SK-N-SH (cell line): Measurements from ENCODE around the gene CIDEB. TPM values are rescaled to one million over a fixed set of nuclear protein-coding genes. Genes with fewer than 3 reads are reported as not detected.

Experiments used
- CTCF ChIA-PET: fragments of 300-600, 350-600 bp; formaldehyde crosslinking; extraction: SDS; loops from one replicate; lab custom pipeline; 2021; lab: Yijun Ruan, JAX
- POLR2A ChIA-PET: fragments of 350-600 bp; sonication (Branson Sonifier 250); formaldehyde crosslinking; extraction: SDS; loops from one replicate; lab custom pipeline; 2020; ENCODE audit warnings: antibody characterized with exemption, inconsistent platforms; lab: Yijun Ruan, JAX
- DNase-seq: peaks from one replicate; pipeline ENCODE4 v3.0.0; 2012
- H2AFZ ChIP-seq: fragments of 200-600 bp; sonication (generic); 2 replicates; pipeline ENCODE4 v1.8.1; 2016; ENCODE audit warnings: antibody characterized with exemption, mild to moderate bottlenecking, low read depth
- H3F3A ChIP-seq: fragments of 200-600 bp; sonication (generic); replicated peaks from 2 replicates; pipeline ENCODE3; 2016; ENCODE audit warnings: antibody characterized with exemption, mild to moderate bottlenecking; ENCODE audit not compliant: insufficient read depth
- H3K27ac ChIP-seq, 2 experiments: fragments of 200-500 bp in 1 of 2; fragments of 200-600 bp in 1 of 2; sonication (Bioruptor generic) in 1 of 2; sonication (generic), shearing (Covaris generic) in 1 of 2; 2 replicates each; pipeline versions ENCODE4 v1.5.1 to v1.6.1; 2014 to 2016; ENCODE audit warnings: low read depth in 2 of 2, inconsistent platforms in 1 of 2, low read length in 1 of 2, mild to moderate bottlenecking in 1 of 2, mixed read lengths in 1 of 2
- H3K27me3 ChIP-seq: fragments of 200-600 bp; sonication (generic), shearing (Covaris generic); 2 replicates; pipeline ENCODE4 v1.6.1; 2016; ENCODE audit warnings: mixed run types; ENCODE audit not compliant: insufficient read depth
- H3K36me3 ChIP-seq, 2 experiments: fragments of 200-500 bp in 1 of 2; fragments of 200-600 bp in 1 of 2; sonication (Bioruptor generic) in 1 of 2; sonication (generic) in 1 of 2; replicated peaks in 1 of 2; 2 replicates each; pipeline versions ENCODE3 to v1.5.1; 2014 to 2016; ENCODE audit warnings: low read length in 1 of 2, mild to moderate bottlenecking in 1 of 2; ENCODE audit not compliant: insufficient read depth in 2 of 2, control insufficient read depth in 1 of 2
- H3K4me1 ChIP-seq, 2 experiments: fragments of 200-500 bp in 1 of 2; fragments of 200-600 bp in 1 of 2; sonication (Bioruptor generic) in 1 of 2; sonication (generic), shearing (Covaris generic) in 1 of 2; 2 replicates each; pipeline versions ENCODE4 v1.5.1 to v1.6.1; 2014 to 2016; ENCODE audit warnings: low read depth in 1 of 2, low read length in 1 of 2, mixed run types in 1 of 2; ENCODE audit not compliant: insufficient read depth in 2 of 2, control insufficient read depth in 1 of 2
- H3K4me2 ChIP-seq: fragments of 200-600 bp; sonication (generic), shearing (Covaris generic); 2 replicates; pipeline ENCODE4 v1.6.1; 2017; ENCODE audit warnings: mixed run types
- H3K4me3 ChIP-seq, 2 experiments: fragments of 200-500 bp in 1 of 2; fragments of 200-600 bp in 1 of 2; sonication (Bioruptor generic) in 1 of 2; sonication (generic), shearing (Covaris generic) in 1 of 2; 2 replicates each; pipeline versions ENCODE4 v1.5.1 to v1.8.1; 2014 to 2016; ENCODE audit warnings: low read depth in 2 of 2, inconsistent platforms in 1 of 2, low read length in 1 of 2, mild to moderate bottlenecking in 1 of 2, mixed read lengths in 1 of 2, moderate library complexity in 1 of 2
- H3K79me2 ChIP-seq: fragments of 200-600 bp; sonication (generic); 2 replicates; pipeline ENCODE4 v1.8.1; 2017; ENCODE audit warnings: mild to moderate bottlenecking; ENCODE audit not compliant: insufficient read depth
- H3K9ac ChIP-seq: fragments of 200-600 bp; sonication (generic); 2 replicates; pipeline ENCODE4 v1.6.1; 2017; ENCODE audit warnings: mixed run types
- H3K9me2 ChIP-seq: fragments of 200-600 bp; sonication (generic); 2 replicates; pipeline ENCODE4 v1.6.1; 2017; ENCODE audit warnings: mixed run types
- H3K9me3 ChIP-seq: fragments of 200-600 bp; sonication (generic); 2 replicates; pipeline ENCODE4 v1.6.1; 2017; ENCODE audit warnings: mixed run types, mild to moderate bottlenecking, moderate library complexity
- H4K20me1 ChIP-seq: fragments of 200-600 bp; sonication (generic); 2 replicates; pipeline ENCODE4 v1.6.1; 2017; ENCODE audit warnings: mild to moderate bottlenecking, mixed run types; ENCODE audit not compliant: insufficient read depth
- MAX ChIP-seq: IDR thresholded peaks from 2 replicates; pipeline ENCODE4 v1.4.0; 2012; ENCODE audit warnings: low read depth
- MXI1 ChIP-seq: IDR thresholded peaks from 2 replicates; pipeline ENCODE4 v1.6.1; 2012; ENCODE audit warnings: mild to moderate bottlenecking, low read depth, low read length, improper control_type of control experiment
- NFIC ChIP-seq: IDR thresholded peaks from 2 replicates; pipeline ENCODE4 v1.4.0; 2012; ENCODE audit warnings: borderline replicate concordance
- RFX5 ChIP-seq: IDR thresholded peaks from 2 replicates; pipeline ENCODE4 v1.6.1; 2012; ENCODE audit warnings: mild to moderate bottlenecking, improper control_type of control experiment, low read length
- RXRA ChIP-seq: IDR thresholded peaks from 2 replicates; pipeline ENCODE4 v1.4.0; 2012; ENCODE audit warnings: low read depth, mild to moderate bottlenecking, borderline replicate concordance
- WGBS: methylation state at CpG from one replicate; pipeline ENCODE4 v1.1.6; 2017; ENCODE audit warnings: low lambda C conversion rate; 5-methylcytosine and 5-hydroxymethylcytosine counted together
- polyA plus RNA-seq, 3 experiments: library from polyadenylated mRNA; depleted of rRNA; stranded (reverse); fragments of >200 nt; gene quantifications; 2 replicates each; pipeline ENCODE4 v1.2.3, GENCODE V29; 2012
- small RNA-seq, 7 experiments: library from RNA; depleted of rRNA; stranded (forward); fragments of <200 nt; gene quantifications; one replicate each; pipeline ENCODE3, GENCODE V24; 2012

Gene CIDEB
- polyA plus RNA-seq, 1 of the 3 experiments (the other 2 are of a cell fraction), result 0.05 TPM

- H3K9me2 ChIP-seq, result no peaks in the 10 kb centered on the region
- H3K9me3 ChIP-seq, result no peaks in the 10 kb centered on the region
- no peak overlapping the region for H2AFZ ChIP-seq
- H3K36me3 ChIP-seq, result peaks cover 0 to 3% of the 10 kb centered on the region in 2 experiments
- no peak overlapping the region for H3K27ac ChIP-seq
- CTCF ChIA-PET, result interaction anchor here (1.2 to 4.0 kb wide), 3 partner anchors 9 to 52 kb away, joined by 3 to 13 read pairs (median 5); partner anchors contain the start of gene CIDEB
- no peak overlapping the region for H3K9ac ChIP-seq
- H3K27me3 ChIP-seq, result no peaks in the 10 kb centered on the region
- peaks cover 0 to 3% of the 10 kb centered on the region in 2 experiments; a peak in 1 of 4 replicates for H3K4me1 ChIP-seq
- H3K79me2 ChIP-seq, result no peaks in the 10 kb centered on the region
- no peak for DNase-seq
- TF ChIP-seq RXRA (no peak), MXI1 (no peak), MAX (no peak), NFIC (no peak), RFX5 (no peak)
- TF ChIP-seq, all 33 proteins: peak for 0
- H4K20me1 ChIP-seq, result no peaks in the 10 kb centered on the region
- no peak overlapping the region for H3K4me2 ChIP-seq
- POLR2A ChIA-PET, result no interaction called here
- H3K4me3 ChIP-seq, result no peak overlapping the region
- WGBS, result 81% methylated on average over 6 of the region's 8 CpGs
- H3F3A ChIP-seq, result peaks cover 5% of the 10 kb centered on the region
Observed at GRCh38 chr14:24255438-24255837, 52.3 kb downstream of the CIDEB start.

Small RNA genes within 50 kb of the gene (small RNA-seq; reads per million reads assigned to genes)
- gene RF00026, result 0 reads per million in 7 experiments

Other genes starting within 250 kb of the CIDEB start
- not detected in 2 replicates for gene CPNE6, start 236.4 kb downstream of the CIDEB start, polyA plus RNA-seq (2012; rRNA removed)
- 16.2 and 16.6 TPM in 2 replicates for gene PCK2, start 213.7 kb downstream of the CIDEB start, polyA plus RNA-seq (2012; rRNA removed)
- 34.6 and 36.7 TPM in 2 replicates for gene DCAF11, start 193.2 kb downstream of the CIDEB start, polyA plus RNA-seq (2012; rRNA removed)
- 0.76 and 0.88 TPM in 2 replicates for gene NRL, start 193.0 kb downstream of the CIDEB start, polyA plus RNA-seq (2012; rRNA removed)
- 0.12 TPM in 1 of 2 replicates, not detected in the other for gene FITM1, start 177.3 kb downstream of the CIDEB start, polyA plus RNA-seq (2012; rRNA removed)
- gene PSME1, start 171.8 kb downstream of the CIDEB start, polyA plus RNA-seq (2012; rRNA removed), result 154 and 287 TPM in 2 replicates
- 14.5 and 19.3 TPM in 2 replicates for gene EMC9, start 166.4 kb downstream of the CIDEB start, polyA plus RNA-seq (2012; rRNA removed)
- gene PSME2, start 161.4 kb downstream of the CIDEB start, polyA plus RNA-seq (2012; rRNA removed), result 129 and 147 TPM in 2 replicates
- gene RNF31, start 160.5 kb downstream of the CIDEB start, polyA plus RNA-seq (2012; rRNA removed), result 19.2 and 20.4 TPM in 2 replicates
- 37.6 and 43.6 TPM in 2 replicates for gene IRF9, start 146.7 kb downstream of the CIDEB start, polyA plus RNA-seq (2012; rRNA removed)
- 13.1 and 23.2 TPM in 2 replicates for gene REC8, start 135.9 kb downstream of the CIDEB start, polyA plus RNA-seq (2012; rRNA removed)
- 39.7 and 61.3 TPM in 2 replicates for gene IPO4, start 119.2 kb downstream of the CIDEB start, polyA plus RNA-seq (2012; rRNA removed)
- 48.7 and 54.8 TPM in 2 replicates for gene TM9SF1, start 112.5 kb downstream of the CIDEB start, polyA plus RNA-seq (2012; rRNA removed)
- gene TSSK4, start 102.3 kb downstream of the CIDEB start, polyA plus RNA-seq (2012; rRNA removed), result 0.05 TPM in 1 of 2 replicates, not detected in the other
- 92.4 and 96.1 TPM in 2 replicates for gene CHMP4A, start 94.5 kb downstream of the CIDEB start, polyA plus RNA-seq (2012; rRNA removed)
- 36.4 and 36.7 TPM in 2 replicates for gene MDP1, start 91.9 kb downstream of the CIDEB start, polyA plus RNA-seq (2012; rRNA removed)
- 465 and 534 TPM in 2 replicates for gene NEDD8, start 75.6 kb downstream of the CIDEB start, polyA plus RNA-seq (2012; rRNA removed)
- 97.0 and 149 TPM in 2 replicates for gene GMPR2, start 75.0 kb downstream of the CIDEB start, polyA plus RNA-seq (2012; rRNA removed)
- gene TINF2, start 65.4 kb downstream of the CIDEB start, polyA plus RNA-seq (2012; rRNA removed), result 38.3 and 42.2 TPM in 2 replicates
- gene TGM1, start 44.8 kb downstream of the CIDEB start, polyA plus RNA-seq (2012; rRNA removed), result 2.7 and 3.0 TPM in 2 replicates
- 54.9 and 59.4 TPM in 2 replicates for gene RABGGTA, start 36.4 kb downstream of the CIDEB start, polyA plus RNA-seq (2012; rRNA removed)
- 65.4 and 71.7 TPM in 2 replicates for gene DHRS1, start 8.2 kb downstream of the CIDEB start, polyA plus RNA-seq (2012; rRNA removed)
- gene NOP9, start 8.1 kb downstream of the CIDEB start, polyA plus RNA-seq (2012; rRNA removed), result 11.9 and 17.2 TPM in 2 replicates
- 8.2 and 12.2 TPM in 2 replicates for gene LTB4R2, start 2.2 kb upstream of the CIDEB start, polyA plus RNA-seq (2012; rRNA removed)
- 11.9 and 14.0 TPM in 2 replicates for gene LTB4R, start 3.5 kb upstream of the CIDEB start, polyA plus RNA-seq (2012; rRNA removed)
- gene ADCY4, start 27.1 kb upstream of the CIDEB start, polyA plus RNA-seq (2012; rRNA removed), result 0.03 and 0.08 TPM in 2 replicates
- not detected in 2 replicates for gene RIPK3, start 32.0 kb upstream of the CIDEB start, polyA plus RNA-seq (2012; rRNA removed)
- gene NFATC4, start 60.2 kb upstream of the CIDEB start, polyA plus RNA-seq (2012; rRNA removed), result 24.9 and 25.3 TPM in 2 replicates
- 4.7 and 4.8 TPM in 2 replicates for gene NYNRIN, start 91.0 kb upstream of the CIDEB start, polyA plus RNA-seq (2012; rRNA removed)
- gene CBLN3, start 121.7 kb upstream of the CIDEB start, polyA plus RNA-seq (2012; rRNA removed), result 1.8 TPM in 2 replicates
- 18.3 and 21.8 TPM in 2 replicates for gene KHNYN, start 122.0 kb upstream of the CIDEB start, polyA plus RNA-seq (2012; rRNA removed)
- 81.8 and 88.4 TPM in 2 replicates for gene SDR39U1, start 134.8 kb upstream of the CIDEB start, polyA plus RNA-seq (2012; rRNA removed)
- not detected in 2 replicates for gene CMA1, start 200.3 kb upstream of the CIDEB start, polyA plus RNA-seq (2012; rRNA removed)